Skeletal muscle tissue (tissue), 4 donors: ENCODE data around the gene IQCM. TPM values are rescaled to one million over a fixed set of nuclear protein-coding genes. Genes with fewer than 3 reads are reported as not detected.

Experiments
- H3K27ac ChIP-seq: one replicate; pipeline ENCODE4 v1.7.0; 2013; ENCODE audit warnings: mild to moderate bottlenecking, low read depth, low read length, inconsistent platforms
- H3K27me3 ChIP-seq, 3 donors: one replicate each; pipeline ENCODE4 v1.7.0; 2013; ENCODE audit warnings: low read length in 3 of 3; ENCODE audit not compliant: control insufficient read depth in 3 of 3, insufficient read depth in 3 of 3
- H3K36me3 ChIP-seq, 3 donors: one replicate each; pipeline ENCODE4 v1.7.0; 2013; ENCODE audit warnings: low read length in 3 of 3; ENCODE audit not compliant: control insufficient read depth in 3 of 3, insufficient read depth in 3 of 3
- H3K4me1 ChIP-seq, 3 donors: one replicate each; pipeline ENCODE4 v1.7.0; 2013; ENCODE audit warnings: low read length in 3 of 3, mild to moderate bottlenecking in 3 of 3; ENCODE audit not compliant: control insufficient read depth in 3 of 3, insufficient read depth in 3 of 3
- H3K4me3 ChIP-seq, 3 donors: one replicate each; pipeline ENCODE4 v1.7.0; 2013; ENCODE audit warnings: low read length in 3 of 3
- H3K9ac ChIP-seq, 3 donors: one replicate each; pipeline ENCODE4 v1.7.0; 2013; ENCODE audit warnings: low read length in 3 of 3, mild to moderate bottlenecking in 3 of 3, moderate library complexity in 2 of 3, low read depth in 1 of 3
- H3K9me3 ChIP-seq, 3 donors: one replicate each; pipeline ENCODE4 v1.7.0; 2013; ENCODE audit warnings: low read length in 3 of 3; ENCODE audit not compliant: control insufficient read depth in 3 of 3
- total RNA-seq: library from RNA; depleted of rRNA; stranded (reverse); fragments of >200 nt; gene quantifications from one replicate; pipeline ENCODE4 v1.2.3, GENCODE V29; 2014
- donor health status: Osteomylitis.

The IQCM gene
- total RNA-seq, 1 donor from 2014 or later, result not detected

GRCh38 chr4:149719357-149719756 lies 96.3 kb downstream of the IQCM start:
- H3K9me3 ChIP-seq, result peaks cover 0 to 5% (median 0%) of the 10 kb centered on the region in 3 donors
- no peaks in the 10 kb centered on the region for H3K27me3 ChIP-seq
- no peaks in the 10 kb centered on the region for H3K4me1 ChIP-seq

DNA sequence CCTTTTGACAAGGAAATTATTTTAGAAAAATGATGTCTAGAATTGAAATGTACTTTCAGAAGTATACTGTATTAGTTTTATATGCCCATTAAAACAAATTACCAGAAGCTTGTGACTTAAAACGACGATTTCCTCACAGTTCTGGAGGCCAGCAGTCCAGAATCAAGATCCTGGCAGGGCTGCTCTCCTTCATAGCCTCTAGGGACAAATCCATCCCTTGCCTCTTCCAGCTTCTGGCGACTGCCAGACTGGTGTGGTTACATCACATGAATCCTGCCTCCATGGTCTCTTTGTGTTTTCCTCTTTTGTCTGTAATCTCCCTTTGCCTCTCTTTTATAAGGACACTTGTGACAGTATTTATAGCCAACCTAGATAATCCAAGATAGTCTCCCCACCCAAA lies 97.1 kb downstream of the IQCM start:
- no peak overlapping the region for H3K9ac ChIP-seq
- no peak overlapping the region for H3K27ac ChIP-seq
- no peak overlapping the region for H3K4me3 ChIP-seq
- H3K36me3 ChIP-seq, result no peaks in the 10 kb centered on the region
- H3K9me3 ChIP-seq, result peaks cover 0 to 5% (median 0%) of the 10 kb centered on the region in 3 donors
- H3K4me1 ChIP-seq, result no peaks in the 10 kb centered on the region
- no peaks in the 10 kb centered on the region for H3K27me3 ChIP-seq

More at GRCh38 chr4:149719357-149719756, 96.3 kb downstream of the IQCM start:
- Histone ChIP-seq H3K27ac (no peak overlapping the region), H3K4me3 (no peak overlapping the region), H3K36me3 (no peaks in the 10 kb centered on the region), H3K9ac (no peak overlapping the region)

DNA sequence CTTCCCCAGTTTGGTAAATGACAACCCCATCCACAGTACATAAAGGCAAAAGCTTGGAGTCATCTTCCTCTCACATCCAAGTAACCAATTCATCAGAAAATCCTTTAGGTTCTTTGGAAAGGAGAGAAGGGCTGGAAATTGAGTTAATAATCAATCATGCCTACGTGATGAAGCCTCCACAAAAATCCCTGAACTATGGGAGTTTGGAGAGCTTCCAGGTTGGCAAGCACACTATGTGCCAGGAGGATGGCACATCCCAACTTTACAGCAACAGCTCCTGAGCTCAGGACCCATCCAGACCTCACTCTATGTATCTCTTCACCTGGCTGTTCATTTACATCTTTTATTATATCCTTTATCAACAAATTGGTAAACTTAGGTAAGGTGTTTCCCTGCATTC lies 98.9 kb downstream of the IQCM start:
- Histone ChIP-seq H3K4me1 (no peaks in the 10 kb centered on the region), H3K36me3 (no peaks in the 10 kb centered on the region), H3K27ac (no peak overlapping the region), H3K27me3 (no peaks in the 10 kb centered on the region), H3K9me3 (peaks cover 0 to 5% (median 0%) of the 10 kb centered on the region in 3 donors), H3K9ac (no peak overlapping the region), H3K4me3 (no peak overlapping the region)

GRCh38 chr4:149715822-149716585 lies 99.6 kb downstream of the IQCM start:
- H3K4me1 ChIP-seq, result no peaks in the 10 kb centered on the region
- H3K4me3 ChIP-seq, result no peak overlapping the region
- no peak overlapping the region for H3K27ac ChIP-seq
- H3K27me3 ChIP-seq, result no peaks in the 10 kb centered on the region
- H3K9me3 ChIP-seq, result peaks cover 0 to 5% (median 0%) of the 10 kb centered on the region in 3 donors
- no peaks in the 10 kb centered on the region for H3K36me3 ChIP-seq
- H3K9ac ChIP-seq, result no peak overlapping the region

DNA sequence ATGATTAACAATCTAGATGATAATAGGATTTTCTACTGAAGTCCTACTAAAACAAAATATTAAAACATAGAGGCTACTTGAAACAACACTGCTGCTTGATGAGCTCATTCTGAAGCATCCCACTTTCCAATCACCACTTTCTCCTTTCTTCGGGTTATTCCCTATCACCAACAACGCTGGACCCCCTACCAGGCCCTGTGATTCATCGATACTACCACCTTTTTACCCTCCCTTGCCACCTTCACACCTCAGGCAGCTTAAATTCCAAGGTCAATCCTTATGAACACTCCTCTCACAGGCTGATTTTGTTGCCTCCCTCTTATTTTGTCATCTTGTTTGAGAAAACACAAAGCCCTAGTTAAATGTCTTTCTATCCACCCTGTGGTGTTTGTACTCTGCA lies 102.6 kb downstream of the IQCM start:
- Histone ChIP-seq H3K27me3 (no peaks in the 10 kb centered on the region), H3K4me1 (no peaks in the 10 kb centered on the region), H3K27ac (no peak overlapping the region), H3K4me3 (no peak overlapping the region), H3K36me3 (no peaks in the 10 kb centered on the region), H3K9me3 (peaks cover 0 to 5% (median 0%) of the 10 kb centered on the region in 3 donors), H3K9ac (no peak overlapping the region)

- H3K9ac ChIP-seq, result no peak overlapping the region
- H3K27ac ChIP-seq, result no peak overlapping the region
- no peaks in the 10 kb centered on the region for H3K36me3 ChIP-seq
These were observed 103.9 kb downstream of the IQCM start for GRCh38 chr4:149711593-149712365.

GRCh38 chr4:149709640-149710039 lies 106.0 kb downstream of the IQCM start:
- no peak overlapping the region for H3K9ac ChIP-seq
- no peaks in the 10 kb centered on the region for H3K9me3 ChIP-seq
- no peaks in the 10 kb centered on the region for H3K36me3 ChIP-seq
- H3K27me3 ChIP-seq, result no peaks in the 10 kb centered on the region
- H3K27ac ChIP-seq, result no peak overlapping the region
- no peak overlapping the region for H3K4me3 ChIP-seq
- H3K4me1 ChIP-seq, result no peaks in the 10 kb centered on the region

More at GRCh38 chr4:149711593-149712365, 103.9 kb downstream of the IQCM start:
- no peak overlapping the region for H3K4me3 ChIP-seq
- peaks cover 0 to 5% (median 0%) of the 10 kb centered on the region in 3 donors for H3K9me3 ChIP-seq
- H3K4me1 ChIP-seq, result no peaks in the 10 kb centered on the region
- H3K27me3 ChIP-seq, result no peaks in the 10 kb centered on the region

DNA sequence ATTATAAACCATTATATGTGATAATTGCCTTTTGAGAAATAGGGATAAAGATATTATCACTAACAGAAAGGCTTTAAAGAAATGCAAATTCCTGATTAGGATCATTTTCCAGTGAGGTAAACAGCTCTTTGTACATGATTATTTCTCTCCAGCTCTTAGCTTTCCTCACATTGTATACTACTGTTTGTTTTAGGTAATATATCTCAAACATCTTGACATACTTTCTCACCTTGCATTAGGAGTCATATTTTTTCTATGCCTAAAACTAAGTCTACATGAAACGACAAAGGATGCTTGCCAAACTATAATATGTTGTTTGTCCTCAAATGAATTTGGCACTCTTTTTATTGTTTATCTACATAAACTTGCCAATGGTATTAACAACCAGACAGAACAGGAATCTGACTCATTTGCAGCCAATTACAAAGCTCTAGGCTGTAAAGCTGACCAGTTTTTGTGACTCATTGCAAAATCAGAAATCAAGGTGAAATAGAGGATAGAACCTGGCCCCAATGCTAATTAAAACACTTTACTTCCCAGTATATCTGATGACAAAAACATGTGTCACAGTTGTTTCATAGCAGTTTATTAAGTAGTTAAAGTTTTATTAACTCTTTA lies 107.0 kb downstream of the IQCM start:
- H3K36me3 ChIP-seq, result no peaks in the 10 kb centered on the region
- no peak overlapping the region for H3K4me3 ChIP-seq
- no peak overlapping the region for H3K9ac ChIP-seq
- H3K4me1 ChIP-seq, result no peaks in the 10 kb centered on the region
- no peak overlapping the region for H3K27ac ChIP-seq
- H3K9me3 ChIP-seq, result no peaks in the 10 kb centered on the region
- H3K27me3 ChIP-seq, result no peaks in the 10 kb centered on the region

GRCh38 chr4:149707862-149708261 lies 107.8 kb downstream of the IQCM start:
- H3K9me3 ChIP-seq, result no peaks in the 10 kb centered on the region
- H3K4me1 ChIP-seq, result no peaks in the 10 kb centered on the region
- no peaks in the 10 kb centered on the region for H3K27me3 ChIP-seq
- no peak overlapping the region for H3K4me3 ChIP-seq
- no peaks in the 10 kb centered on the region for H3K36me3 ChIP-seq
- H3K9ac ChIP-seq, result no peak overlapping the region
- no peak overlapping the region for H3K27ac ChIP-seq

GRCh38 chr4:149706942-149707341 lies 108.7 kb downstream of the IQCM start:
- Histone ChIP-seq H3K36me3 (no peaks in the 10 kb centered on the region), H3K9ac (no peak overlapping the region), H3K27me3 (no peaks in the 10 kb centered on the region), H3K4me3 (no peak overlapping the region), H3K9me3 (no peaks in the 10 kb centered on the region), H3K4me1 (no peaks in the 10 kb centered on the region), H3K27ac (no peak overlapping the region)
